GM23248 (cell line): ENCODE measurements around the gene ITGB3BP.

Experiments
- EZH2 ChIP-seq: fragments of 200-600 bp; sonication (generic); IDR thresholded peaks from 2 replicates; pipeline ENCODE4 v1.6.1; 2018; ENCODE audit warnings: antibody characterized with exemption, mild to moderate bottlenecking; ENCODE audit not compliant: insufficient read depth, poor library complexity, severe bottlenecking
- EZH2phosphoT487 ChIP-seq: fragments of 200-600 bp; sonication (generic); IDR thresholded peaks from 2 replicates; pipeline ENCODE4 v1.6.1; 2018; ENCODE audit warnings: antibody characterized with exemption, moderate library complexity, mild to moderate bottlenecking, low read depth; ENCODE audit not compliant: insufficient read depth

- TF ChIP-seq EZH2: no peak
- no peak for TF ChIP-seq EZH2phosphoT487
Measured at GRCh38 chr1:63448731-63449246, 74.2 kb downstream of the ITGB3BP start.
